Breast epithelium (tissue), 4 donors: ENCODE results near the gene PSMD13. TPM values are rescaled to one million over a fixed set of nuclear protein-coding genes. Genes with fewer than 3 reads are reported as not detected.
"Not testable (repeated sequence)": the region's sequence is repeated elsewhere in the genome, so short reads cannot be mapped to it uniquely, and the experiment has no call there.

Experiments used
- DNase-seq, 2 donors: peaks; one replicate each; pipeline ENCODE4 v3.0.0-alpha.2; 2019; ENCODE audit warnings: low spot score in 2 of 2
- H3K27ac ChIP-seq, 2 donors: fragments of 200-600 bp; sonication (generic) in 1 of 2; one replicate each; pipeline ENCODE4 v1.5.1; 2016 to 2019; ENCODE audit warnings: mild to moderate bottlenecking in 1 of 2
- H3K27me3 ChIP-seq, 2 donors: fragments of 200-600 bp; sonication (generic) in 1 of 2; one replicate each; pipeline versions ENCODE4 v1.5.1 to v1.6.0; 2017 to 2019; ENCODE audit warnings: control low read depth in 1 of 2, mild to moderate bottlenecking in 1 of 2
- H3K36me3 ChIP-seq: fragments of 200-600 bp; one replicate; pipeline ENCODE4 v1.5.1; 2019
- H3K4me1 ChIP-seq, 2 donors: fragments of 200-600 bp; sonication (generic); one replicate each; pipeline ENCODE4 v1.5.1; 2016 to 2019; ENCODE audit warnings: control low read depth in 1 of 2
- H3K4me3 ChIP-seq, 3 donors: fragments of 200-600 bp; sonication (generic); 1 replicate in 2 of 3; 2 replicates in 1 of 3; pipeline ENCODE4 v1.5.1; 2016 to 2019; ENCODE audit warnings: mild to moderate bottlenecking in 3 of 3, moderate library complexity in 2 of 3
- H3K9me3 ChIP-seq, 2 donors: fragments of 200-600 bp; sonication (generic) in 1 of 2; one replicate each; pipeline ENCODE4 v1.5.1; 2016 to 2019; ENCODE audit warnings: control low read depth in 1 of 2
- CTCF ChIP-seq, 3 donors: fragments of 450-650 bp; IDR thresholded peaks; one replicate each; pipeline ENCODE4 v1.5.1; 2016 to 2017; ENCODE audit warnings: antibody characterized with exemption in 3 of 3, mild to moderate bottlenecking in 3 of 3, moderate library complexity in 3 of 3
- POLR2A ChIP-seq: fragments of 450-650 bp; IDR thresholded peaks from one replicate; pipeline ENCODE4 v1.6.1; 2016; ENCODE audit warnings: antibody characterized with exemption, mild to moderate bottlenecking, moderate library complexity
- POLR2AphosphoS5 ChIP-seq, 3 donors: sonication (generic); formaldehyde crosslinking; IDR thresholded peaks; one replicate each; pipeline ENCODE4 v1.6.1; 2017; ENCODE audit warnings: antibody characterized with exemption in 3 of 3
- intact Hi-C: fragments of 100-400 bp; cut with DNase I; formaldehyde crosslinking; loops from one replicate; pipeline ENCODE4 v1.15.1; 2023; ENCODE audit warnings: low total_unique reads
- total RNA-seq, 3 donors: library from RNA; depleted of rRNA; stranded (reverse); fragments of >200 nt; gene quantifications; one replicate each; pipeline ENCODE4 v1.1.0, GENCODE V29; 2016

The PSMD13 gene
- total RNA-seq, 3 donors from 2014 or later: 96.0 to 114 (median 106) TPM

- no peak overlapping the region for H3K27ac ChIP-seq
- H3K9me3 ChIP-seq: no peaks in the 10 kb centered on the region
- no peak overlapping the region for H3K4me3 ChIP-seq
- H3K27me3 ChIP-seq: no peaks in the 10 kb centered on the region
- TF ChIP-seq POLR2AphosphoS5 (IDR thresholded peaks at IDR 0.05) (no peak), CTCF (IDR thresholded peaks at IDR 0.05) (peak in 1 of 3 donors; percentile 26), POLR2A (no peak)
- no peaks in the 10 kb centered on the region for H3K36me3 ChIP-seq
- intact Hi-C loops: no loop called here
- no peak for DNase-seq
- no peaks in the 10 kb centered on the region for H3K4me1 ChIP-seq
Observed at GRCh38 chr11:257766-258493, 21.2 kb downstream of the PSMD13 start.

- no peak for DNase-seq
- no peaks in the 10 kb centered on the region for H3K9me3 ChIP-seq
- no peak overlapping the region for H3K4me3 ChIP-seq
- no peak overlapping the region for H3K27ac ChIP-seq
- intact Hi-C loops: no loop called here
- no peaks in the 10 kb centered on the region for H3K36me3 ChIP-seq
- H3K4me1 ChIP-seq: no peaks in the 10 kb centered on the region
- no peaks in the 10 kb centered on the region for H3K27me3 ChIP-seq
- TF ChIP-seq POLR2AphosphoS5 (IDR thresholded peaks at IDR 0.05): no peak
- no peak for TF ChIP-seq POLR2A
- TF ChIP-seq CTCF (IDR thresholded peaks at IDR 0.05): no peak
Observed at GRCh38 chr11:259413-259812, 22.6 kb downstream of the PSMD13 start.

- intact Hi-C loops: no loop called here
- DNase-seq: no peak
- Histone ChIP-seq H3K9me3 (no peaks in the 10 kb centered on the region), H3K4me1 (no peaks in the 10 kb centered on the region), H3K27me3 (no peaks in the 10 kb centered on the region), H3K36me3 (no peaks in the 10 kb centered on the region), H3K4me3 (no peak overlapping the region), H3K27ac (no peak overlapping the region)
- TF ChIP-seq POLR2AphosphoS5 (IDR thresholded peaks at IDR 0.05): no peak
- no peak for TF ChIP-seq CTCF (IDR thresholded peaks at IDR 0.05)
- no peak for TF ChIP-seq POLR2A
Observed at GRCh38 chr11:261624-262023, 24.8 kb downstream of the PSMD13 start.

GRCh38 chr11:266676-267439 lies 30.1 kb downstream of the PSMD13 start:
- TF ChIP-seq POLR2AphosphoS5 (IDR thresholded peaks at IDR 0.05): no peak
- TF ChIP-seq POLR2A: no peak
- no peak for TF ChIP-seq CTCF (IDR thresholded peaks at IDR 0.05)
- Histone ChIP-seq H3K27ac (no peak overlapping the region), H3K27me3 (no peaks in the 10 kb centered on the region), H3K4me1 (no peaks in the 10 kb centered on the region), H3K9me3 (no peaks in the 10 kb centered on the region), H3K4me3 (peak overlapping the region in 1 of 3 donors; percentile 25), H3K36me3 (no peaks in the 10 kb centered on the region)
- intact Hi-C loops: no loop called here
- no peak for DNase-seq

- no peaks in the 10 kb centered on the region for H3K27me3 ChIP-seq
- no peak for DNase-seq
- peak overlapping the region; percentile 52 to 78 for H3K27ac ChIP-seq
- peak overlapping the region; percentile 34 to 62 (median 37) for H3K4me3 ChIP-seq
- TF ChIP-seq CTCF (IDR thresholded peaks at IDR 0.05) (no peak), POLR2AphosphoS5 (IDR thresholded peaks at IDR 0.05) (no peak), POLR2A (no peak)
- no peaks in the 10 kb centered on the region for H3K9me3 ChIP-seq
- no peaks in the 10 kb centered on the region for H3K36me3 ChIP-seq
- no peaks in the 10 kb centered on the region for H3K4me1 ChIP-seq
- intact Hi-C loops: no loop called here
Observed at GRCh38 chr11:267491-267994, 30.8 kb downstream of the PSMD13 start.

- H3K4me3 ChIP-seq: peak overlapping the region; percentile 9 to 62 (median 37)
- intact Hi-C loops, H3K27me3 ChIP-seq, H3K9me3 ChIP-seq, DNase-seq, H3K36me3 ChIP-seq, H3K4me1 ChIP-seq: not testable (repeated sequence)
- peak overlapping the region; percentile 52 to 78 for H3K27ac ChIP-seq
Observed at GRCh38 chr11:268716-269145, 32.0 kb downstream of the PSMD13 start.
